CD4-positive, CD25-positive, alpha-beta regulatory T cell (primary cell): ENCODE results near the gene CCDC83. TPM values are rescaled to one million over a fixed set of nuclear protein-coding genes. Genes with fewer than 3 reads are reported as not detected.
"Not testable (repeated sequence)": the region's sequence is repeated elsewhere in the genome, so short reads cannot be mapped to it uniquely, and the experiment has no call there.

Experiments used
- ATAC-seq, 2 donors: fragments of 150-1000 bp; cut with Tn5 transposase; one replicate each; pipeline ENCODE4 v1.10.0; 2021; ENCODE audit warnings: low read depth in 2 of 2, moderate number of reproducible peaks in 2 of 2, moderate library complexity in 1 of 2
- DNase-seq, 3 donors: peaks; one replicate each; pipeline versions ENCODE4 v3.0.0 to v3.0.0-alpha.2; 2012 to 2022; ENCODE audit warnings: mixed read lengths in 1 of 3
- H3K27ac ChIP-seq: one replicate; pipeline ENCODE4 v1.7.0; 2013; ENCODE audit warnings: mild to moderate bottlenecking, low read length; ENCODE audit not compliant: insufficient read depth, poor library complexity, severe bottlenecking
- H3K27me3 ChIP-seq: one replicate; pipeline ENCODE4 v1.7.0; 2013; ENCODE audit warnings: low read length; ENCODE audit not compliant: control insufficient read depth, insufficient read depth
- H3K36me3 ChIP-seq: one replicate; pipeline ENCODE4 v1.7.0; 2013; ENCODE audit warnings: mild to moderate bottlenecking, low read length, moderate library complexity; ENCODE audit not compliant: control insufficient read depth, insufficient read depth
- H3K4me1 ChIP-seq: 2 replicates; pipeline ENCODE4 v1.7.0; 2013; ENCODE audit warnings: mild to moderate bottlenecking, low read length; ENCODE audit not compliant: insufficient read depth, control insufficient read depth, poor library complexity, severe bottlenecking
- H3K4me3 ChIP-seq: one replicate; pipeline ENCODE4 v1.7.0; 2013; ENCODE audit warnings: low read depth, mild to moderate bottlenecking, low read length, moderate library complexity
- H3K9me3 ChIP-seq, 2 experiments: 1 replicate in 1 of 2; 2 replicates in 1 of 2; pipeline ENCODE4 v1.7.0; 2013; ENCODE audit warnings: low read length in 2 of 2, mild to moderate bottlenecking in 1 of 2, moderate library complexity in 1 of 2; ENCODE audit not compliant: control insufficient read depth in 2 of 2
- H3K27ac Mint-ChIP-seq, 3 donors: one replicate each; pipeline ENCODE4 v1.8.0; 2020 to 2022; ENCODE audit warnings: mild to moderate bottlenecking in 3 of 3, mixed read lengths in 3 of 3, moderate library complexity in 2 of 3
- H3K27me3 Mint-ChIP-seq: one replicate; pipeline ENCODE4 v1.8.0; 2022; ENCODE audit warnings: mild to moderate bottlenecking, mixed read lengths
- H3K36me3 Mint-ChIP-seq: one replicate; pipeline ENCODE4 v1.8.0; 2020; ENCODE audit warnings: mixed read lengths
- H3K4me1 Mint-ChIP-seq, 4 donors: one replicate each; pipeline ENCODE4 v1.8.0; 2020 to 2022; ENCODE audit warnings: mixed read lengths in 4 of 4, mild to moderate bottlenecking in 1 of 4
- H3K4me3 Mint-ChIP-seq, 4 donors: one replicate each; pipeline ENCODE4 v1.8.0; 2020 to 2022; ENCODE audit warnings: mild to moderate bottlenecking in 4 of 4, mixed read lengths in 4 of 4, moderate library complexity in 3 of 4
- H3K9me3 Mint-ChIP-seq, 7 donors: one replicate each; pipeline ENCODE4 v1.8.0; 2020 to 2022; ENCODE audit warnings: mixed read lengths in 7 of 7, mild to moderate bottlenecking in 3 of 7, moderate library complexity in 2 of 7
- polyA plus RNA-seq, 4 donors: library from polyadenylated mRNA; unstranded; fragments of 300-500 nt; fragmentation: Illumina TruSeq; gene quantifications; one replicate each; pipeline ENCODE4 v1.2.3, GENCODE V29; 2021
- total RNA-seq: library from RNA; stranded (reverse); gene quantifications from one replicate; pipeline ENCODE4 v1.2.3, GENCODE V29; 2022

Gene CCDC83
- total and polyA plus RNA-seq, 5 donors from 2014 or later, result not detected

DNA sequence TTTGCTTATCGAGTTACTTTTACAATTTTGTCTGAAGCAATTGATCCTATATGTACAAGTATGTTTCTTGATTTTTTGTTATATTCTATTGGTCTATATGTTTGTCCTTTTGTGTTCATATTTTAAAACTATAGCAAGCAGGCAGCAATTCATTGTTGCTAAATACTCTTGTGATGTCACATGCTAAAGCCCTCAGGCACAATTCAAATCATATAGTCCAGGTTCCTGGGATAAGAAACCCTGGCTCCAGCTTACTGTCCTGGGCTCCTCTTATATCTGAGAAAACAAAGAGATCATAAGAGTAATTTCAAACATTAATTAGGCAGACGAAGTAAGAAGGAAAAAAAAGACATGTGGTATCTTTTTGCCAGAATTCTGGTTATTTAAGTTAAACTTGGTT is 6.6 kb upstream of the CCDC83 start:
- H3K9me3 ChIP-seq, result no peaks in the 10 kb centered on the region
- no peak overlapping the region for H3K4me3 ChIP-seq
- H3K27me3 ChIP-seq, result no peaks in the 10 kb centered on the region
- H3K4me1 ChIP-seq, result no peaks in the 10 kb centered on the region
- no peaks in the 10 kb centered on the region for H3K36me3 Mint-ChIP-seq
- H3K4me3 Mint-ChIP-seq, result no peak overlapping the region
- H3K9me3 Mint-ChIP-seq, result peaks cover 0 to 6% (median 1%) of the 10 kb centered on the region in 7 donors
- no peaks in the 10 kb centered on the region for H3K4me1 Mint-ChIP-seq
- H3K27ac ChIP-seq, result no peak overlapping the region
- H3K36me3 ChIP-seq, result no peaks in the 10 kb centered on the region
- no peak for DNase-seq
- ATAC-seq, result no peak
- no peaks in the 10 kb centered on the region for H3K27me3 Mint-ChIP-seq
- H3K27ac Mint-ChIP-seq, result no peak overlapping the region

GRCh38 chr11:85852754-85853153 is 2.4 kb upstream of the CCDC83 start:
- not testable (repeated sequence) for H3K36me3 ChIP-seq, H3K27ac Mint-ChIP-seq, ATAC-seq, H3K4me1 ChIP-seq, H3K27me3 Mint-ChIP-seq, H3K36me3 Mint-ChIP-seq, DNase-seq, H3K9me3 Mint-ChIP-seq, H3K27ac ChIP-seq, H3K27me3 ChIP-seq, H3K9me3 ChIP-seq, H3K4me3 ChIP-seq
- Mint-ChIP-seq H3K4me3 (peak overlapping the region in 1 of 4 donors; percentile 58), H3K4me1 (peaks cover 6 to 18% (median 9%) of the 10 kb centered on the region in 4 donors)

DNA sequence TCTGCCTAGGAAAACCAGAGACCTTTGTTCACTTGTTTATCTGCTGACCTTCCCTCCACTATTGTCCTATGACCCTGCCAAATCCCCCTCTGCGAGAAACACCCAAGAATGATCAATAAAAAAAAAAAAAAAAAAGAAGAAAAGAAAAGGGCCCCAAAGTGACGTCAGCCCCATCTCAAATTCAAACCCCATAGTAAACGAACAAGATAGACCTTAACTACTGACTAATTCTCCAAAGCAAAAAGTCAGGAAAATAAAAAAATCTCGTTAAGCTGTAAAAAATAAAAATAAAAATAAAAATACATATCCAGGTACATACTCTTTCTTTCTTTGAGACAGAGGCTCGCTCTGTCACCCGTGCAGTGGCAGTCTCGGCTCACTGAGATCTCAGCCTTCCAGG is 1.6 kb upstream of the CCDC83 start:
- not testable (repeated sequence) for H3K4me3 Mint-ChIP-seq, ATAC-seq, DNase-seq

DNA sequence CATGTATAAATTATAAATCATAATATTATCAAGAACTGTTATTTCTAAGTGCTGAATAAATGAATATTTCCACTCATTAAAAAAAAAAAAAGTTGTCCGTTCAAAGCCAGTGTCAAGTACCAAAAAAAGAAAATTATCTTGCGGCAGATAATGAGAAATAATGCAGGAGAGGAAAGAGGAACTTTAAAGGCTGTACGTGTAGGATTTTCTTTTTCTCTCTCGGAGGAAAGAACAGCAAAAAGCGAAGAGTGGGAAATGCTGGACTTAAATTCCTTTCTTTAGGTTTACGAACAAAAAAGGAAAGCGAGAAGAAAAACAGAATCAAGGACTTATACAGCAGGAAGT is 999 bp upstream of the CCDC83 start:
- H3K4me1 ChIP-seq, result peaks cover 6% of the 10 kb centered on the region
- no peaks in the 10 kb centered on the region for H3K27me3 ChIP-seq
- peaks cover 0 to 1% (median 0%) of the 10 kb centered on the region in 7 donors for H3K9me3 Mint-ChIP-seq
- H3K27me3 Mint-ChIP-seq, result peaks cover 6% of the 10 kb centered on the region
- peaks cover 6 to 18% (median 9%) of the 10 kb centered on the region in 4 donors for H3K4me1 Mint-ChIP-seq
- peak overlapping the region; percentile 92 to 93 (median 92) for H3K27ac Mint-ChIP-seq
- H3K4me3 ChIP-seq, result peak overlapping the region; percentile 87
- DNase-seq, result no peak
- no peak for ATAC-seq
- no peaks in the 10 kb centered on the region for H3K9me3 ChIP-seq
- H3K27ac ChIP-seq, result peak overlapping the region; percentile 61
- H3K36me3 ChIP-seq, result no peaks in the 10 kb centered on the region
- peak overlapping the region; percentile 81 to 97 (median 88) for H3K4me3 Mint-ChIP-seq
- no peaks in the 10 kb centered on the region for H3K36me3 Mint-ChIP-seq

More for the DNA sequence above, 1.6 kb upstream of the CCDC83 start:
- H3K9me3 ChIP-seq, H3K4me3 ChIP-seq, H3K27me3 ChIP-seq, H3K36me3 Mint-ChIP-seq, H3K9me3 Mint-ChIP-seq, H3K27me3 Mint-ChIP-seq, H3K36me3 ChIP-seq, H3K4me1 ChIP-seq, H3K27ac Mint-ChIP-seq, H3K27ac ChIP-seq: not testable (repeated sequence)
- H3K4me1 Mint-ChIP-seq, result peaks cover 6 to 18% (median 9%) of the 10 kb centered on the region in 4 donors

- ATAC-seq, result peak; percentile 96
- H3K4me3 Mint-ChIP-seq, result peak overlapping the region; percentile 81 to 97 (median 88)
- no peaks in the 10 kb centered on the region for H3K27me3 ChIP-seq
- peaks cover 6% of the 10 kb centered on the region for H3K4me1 ChIP-seq
- H3K27ac ChIP-seq, result peak overlapping the region; percentile 61
- no peaks in the 10 kb centered on the region for H3K36me3 ChIP-seq
- peak overlapping the region; percentile 87 for H3K4me3 ChIP-seq
- H3K27me3 Mint-ChIP-seq, result peaks cover 9% of the 10 kb centered on the region
- H3K4me1 Mint-ChIP-seq, result peaks cover 6 to 18% (median 9%) of the 10 kb centered on the region in 4 donors
- DNase-seq, result peak; percentile 79 to 95 (median 87)
- no peaks in the 10 kb centered on the region for H3K9me3 ChIP-seq
- H3K27ac Mint-ChIP-seq, result peak overlapping the region; percentile 92 to 93 (median 92)
- H3K36me3 Mint-ChIP-seq, result no peaks in the 10 kb centered on the region
- peaks cover 0 to 1% (median 0%) of the 10 kb centered on the region in 7 donors for H3K9me3 Mint-ChIP-seq
Measured at GRCh38 chr11:85854557-85855340, 434 bp upstream of the CCDC83 start.

DNA sequence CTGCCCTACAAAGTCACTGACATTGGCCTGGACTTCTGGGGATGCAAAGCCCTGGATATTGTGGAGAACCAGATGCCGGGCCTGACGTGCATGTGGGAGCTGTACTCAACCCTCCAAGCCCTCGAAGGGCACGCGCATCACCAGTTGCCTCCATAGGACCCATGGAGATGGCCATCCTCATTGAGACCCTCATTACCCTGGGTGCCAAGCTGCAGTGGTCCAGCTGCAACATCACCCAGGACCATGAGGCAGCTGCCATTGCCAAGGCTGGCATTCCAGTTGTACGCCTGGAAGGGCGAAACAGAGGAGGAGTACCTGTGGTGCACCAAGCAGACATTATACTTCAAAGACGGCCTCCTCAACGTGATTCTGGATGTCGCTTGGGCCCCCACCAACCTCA is 1.9 kb downstream of the CCDC83 start:
- Mint-ChIP-seq H3K4me1 (peaks cover 6 to 18% (median 9%) of the 10 kb centered on the region in 4 donors), H3K27me3 (peaks cover 25% of the 10 kb centered on the region), H3K4me3 (no peak overlapping the region), H3K9me3 (no peaks in the 10 kb centered on the region), H3K27ac (no peak overlapping the region), H3K36me3 (no peaks in the 10 kb centered on the region)
- H3K4me3 ChIP-seq, result no peak overlapping the region
- no peaks in the 10 kb centered on the region for H3K36me3 ChIP-seq
- DNase-seq, result no peak
- no peaks in the 10 kb centered on the region for H3K27me3 ChIP-seq
- H3K27ac ChIP-seq, result no peak overlapping the region
- H3K9me3 ChIP-seq, result no peaks in the 10 kb centered on the region
- H3K4me1 ChIP-seq, result peaks cover 6% of the 10 kb centered on the region
- ATAC-seq, result no peak

DNA sequence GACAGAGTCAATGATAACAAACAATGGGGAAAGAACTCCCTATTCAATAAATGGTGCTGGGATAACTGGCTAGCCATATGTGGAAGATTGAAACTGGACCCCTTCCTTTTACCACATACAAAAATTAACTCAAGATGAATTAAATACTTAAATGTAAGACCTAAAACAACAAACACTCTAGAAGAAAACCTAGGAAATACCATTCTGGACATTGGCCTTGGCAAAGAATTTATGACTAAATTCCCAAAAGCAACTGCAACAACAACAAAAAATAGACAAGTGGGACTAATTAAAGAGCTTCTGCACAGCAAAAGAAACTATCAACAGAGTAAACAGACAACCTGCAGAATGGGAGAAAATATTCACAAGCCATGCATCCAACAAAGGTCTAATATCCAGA is 4.4 kb downstream of the CCDC83 start:
- H3K4me1 Mint-ChIP-seq, result peaks cover 1 to 12% (median 4%) of the 10 kb centered on the region in 4 donors
- not testable (repeated sequence) for H3K4me3 Mint-ChIP-seq, H3K36me3 ChIP-seq, H3K27ac ChIP-seq, H3K27ac Mint-ChIP-seq, ATAC-seq, H3K4me1 ChIP-seq, DNase-seq, H3K36me3 Mint-ChIP-seq, H3K9me3 Mint-ChIP-seq, H3K27me3 ChIP-seq, H3K4me3 ChIP-seq, H3K9me3 ChIP-seq
- peaks cover 36% of the 10 kb centered on the region for H3K27me3 Mint-ChIP-seq

- no peak overlapping the region for H3K4me3 Mint-ChIP-seq
- H3K36me3 Mint-ChIP-seq, result no peaks in the 10 kb centered on the region
- H3K4me3 ChIP-seq, result no peak overlapping the region
- H3K4me1 ChIP-seq, result no peaks in the 10 kb centered on the region
- DNase-seq (no peak), ATAC-seq (no peak)
- H3K36me3 ChIP-seq, result no peaks in the 10 kb centered on the region
- no peak overlapping the region for H3K27ac Mint-ChIP-seq
- no peaks in the 10 kb centered on the region for H3K4me1 Mint-ChIP-seq
- H3K9me3 Mint-ChIP-seq, result no peaks in the 10 kb centered on the region
- H3K27ac ChIP-seq, result no peak overlapping the region
- peaks cover 52% of the 10 kb centered on the region for H3K27me3 Mint-ChIP-seq
- H3K27me3 ChIP-seq, result peaks cover 5% of the 10 kb centered on the region
- H3K9me3 ChIP-seq, result no peaks in the 10 kb centered on the region
Measured at GRCh38 chr11:85863855-85864254, 8.7 kb downstream of the CCDC83 start.
